NCI-H2227 (cell line): ENCODE data around the gene FAM135A.
"Not testable (repeated sequence)": the region's sequence is repeated elsewhere in the genome, so short reads cannot be mapped to it uniquely, and the experiment has no call there.

ENCODE experiments used
- DNase-seq: peaks from one replicate; lab custom pipeline; 2025; ENCODE audit not compliant: unreplicated experiment; lab: John Stamatoyannopoulos, UW

FAM135A gene

DNA sequence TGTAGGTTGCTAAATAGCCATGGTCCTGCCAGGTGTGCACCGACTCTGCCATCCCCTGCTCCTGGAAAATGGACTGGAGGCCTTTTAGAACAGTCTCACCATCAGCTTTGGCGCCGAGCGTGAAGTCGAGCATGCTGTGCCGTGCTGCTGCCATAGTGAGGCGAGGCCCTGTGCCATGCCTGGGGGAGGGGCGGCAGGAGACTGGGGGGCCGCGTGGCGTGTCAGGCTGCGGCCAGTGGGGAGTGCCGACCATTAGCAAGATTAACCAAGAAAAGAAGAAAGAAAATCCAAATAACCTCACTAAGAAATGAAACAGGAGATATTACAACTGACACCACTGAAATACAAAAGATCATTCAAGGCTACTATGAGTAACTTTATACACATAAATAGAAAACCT, 195.9 kb downstream of the FAM135A start:
- DNase-seq, result not testable (repeated sequence)
